NCI-H345 treated with DMSO at 0.1 percent for 48 hours (cell line): ENCODE results near the gene PSAPL1.

Experiments
- DNase-seq: peaks from one replicate; lab custom pipeline; 2025; ENCODE audit not compliant: unreplicated experiment; lab: John Stamatoyannopoulos, UW

PSAPL1 gene

GRCh38 chr4:7434766-7435150 lies at the start of gene PSAPL1:
TSS of gene PSAPL1 (minus strand) at chr4:7434930. CDS start at chr4:7434879, 51 bp downstream.
- no peak for DNase-seq

GRCh38 chr4:7481227-7481626 lies 46.5 kb upstream of the PSAPL1 start:
- DNase-seq = no peak

- no peak for DNase-seq
Observed at GRCh38 chr4:7480423-7480822, 45.7 kb upstream of the PSAPL1 start.

GRCh38 chr4:7478665-7479064 lies 43.9 kb upstream of the PSAPL1 start:
- DNase-seq = no peak

GRCh38 chr4:7477695-7478094 lies 43.0 kb upstream of the PSAPL1 start:
- DNase-seq = no peak

- no peak for DNase-seq
Observed at GRCh38 chr4:7476820-7477219, 42.1 kb upstream of the PSAPL1 start.

GRCh38 chr4:7475207-7475606 lies 40.5 kb upstream of the PSAPL1 start:
- DNase-seq = no peak

GRCh38 chr4:7474320-7474719 lies 39.6 kb upstream of the PSAPL1 start:
- no peak for DNase-seq

- DNase-seq = no peak
Observed at GRCh38 chr4:7473081-7473480, 38.4 kb upstream of the PSAPL1 start.

GRCh38 chr4:7472442-7473013 lies 37.8 kb upstream of the PSAPL1 start:
- DNase-seq = no peak

GRCh38 chr4:7470522-7471128 lies 35.9 kb upstream of the PSAPL1 start:
- DNase-seq = no peak

- no peak for DNase-seq
Observed at GRCh38 chr4:7470111-7470510, 35.4 kb upstream of the PSAPL1 start.

- no peak for DNase-seq
Observed at GRCh38 chr4:7469023-7469422, 34.3 kb upstream of the PSAPL1 start.

- DNase-seq = no peak
Observed at GRCh38 chr4:7467471-7467870, 32.7 kb upstream of the PSAPL1 start.

- no peak for DNase-seq
Observed at GRCh38 chr4:7466904-7467303, 32.2 kb upstream of the PSAPL1 start.

- DNase-seq = no peak
Observed at GRCh38 chr4:7466215-7466614, 31.5 kb upstream of the PSAPL1 start.

GRCh38 chr4:7465017-7465416 lies 30.3 kb upstream of the PSAPL1 start:
- DNase-seq = no peak

- DNase-seq = no peak
Observed at GRCh38 chr4:7464259-7464655, 29.5 kb upstream of the PSAPL1 start.

GRCh38 chr4:7463566-7464258 lies 29.0 kb upstream of the PSAPL1 start:
- DNase-seq = no peak

- peak; percentile 27 for DNase-seq
Observed at GRCh38 chr4:7462509-7462971, 27.8 kb upstream of the PSAPL1 start.

GRCh38 chr4:7461230-7461629 lies 26.5 kb upstream of the PSAPL1 start:
- DNase-seq = no peak

GRCh38 chr4:7460566-7460965 lies 25.8 kb upstream of the PSAPL1 start:
- no peak for DNase-seq
